ENCODE results near the gene CNTN1.

The CNTN1 gene

GRCh38 chr12:40996091-40996490 is 303.9 kb downstream of the CNTN1 start:
- DNase-seq (ENCODE audit: low read depth, low spot score): no peak
- Histone ChIP-seq H3K27ac (no peak overlapping the region), H3K36me3 (ENCODE audit: insufficient read depth, low read length) (no peaks in the 10 kb centered on the region), H3K9me3 (ENCODE audit: low read depth, low read length) (no peaks in the 10 kb centered on the region), H3K4me3 (no peak overlapping the region), H3K9ac (ENCODE audit: insufficient read length) (no peak overlapping the region)
- TF ChIP-seq EZH2 (IDR thresholded peaks at IDR 0.05): no peak
- TF ChIP-seq POLR2AphosphoS5 (IDR thresholded peaks at IDR 0.05; ENCODE audit: borderline replicate concordance, low read depth, low read length): no peak
- TF ChIP-seq FOXP2 (optimal IDR thresholded peaks at IDR 0.05; ENCODE audit: control extremely low read depth, extremely low read length, insufficient read depth): no peak

GRCh38 chr12:40999210-40999609 is 307.0 kb downstream of the CNTN1 start:
- no peak overlapping the region for H3K9ac ChIP-seq (ENCODE audit: insufficient read length)
- TF ChIP-seq POLR2AphosphoS5 (IDR thresholded peaks at IDR 0.05; ENCODE audit: borderline replicate concordance, low read depth, low read length) (no peak), FOXP2 (optimal IDR thresholded peaks at IDR 0.05; ENCODE audit: control extremely low read depth, extremely low read length, insufficient read depth) (no peak), EZH2 (IDR thresholded peaks at IDR 0.05) (no peak)
- no peak overlapping the region for H3K27ac ChIP-seq
- H3K36me3 ChIP-seq (ENCODE audit: insufficient read depth, low read length): no peaks in the 10 kb centered on the region
- 0 out of 2 replicates have a peak, but pooled peaks cover 3% of the 10 kb centered on the region for H3K9me3 ChIP-seq (ENCODE audit: low read depth, low read length)
- no peak overlapping the region for H3K4me3 ChIP-seq
- DNase-seq (ENCODE audit: low read depth, low spot score): no peak

DNA sequence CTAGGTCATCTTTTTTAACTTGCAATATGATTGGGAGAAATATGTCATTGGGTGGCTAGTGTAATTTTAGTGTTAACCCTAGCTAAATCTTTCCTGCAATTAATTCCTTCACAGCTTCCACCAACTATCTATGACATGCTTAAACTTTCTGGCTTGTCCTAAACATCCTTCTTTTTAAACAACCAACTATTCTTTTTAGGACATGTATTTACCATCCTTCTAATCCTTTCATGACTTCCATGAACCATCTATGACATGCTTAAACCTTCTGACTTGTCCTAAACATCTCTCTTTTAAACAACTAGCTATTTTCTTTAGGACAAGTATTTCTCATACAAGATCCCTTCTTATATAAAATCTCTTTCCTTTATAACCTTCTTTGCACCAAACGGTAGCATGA is 316.2 kb downstream of the CNTN1 start:
- no peak overlapping the region for H3K9ac ChIP-seq (ENCODE audit: insufficient read length)
- no peak overlapping the region for H3K4me3 ChIP-seq
- no peak for TF ChIP-seq EZH2 (IDR thresholded peaks at IDR 0.05)
- DNase-seq (ENCODE audit: low read depth, low spot score): no peak
- no peak overlapping the region for H3K27ac ChIP-seq
- H3K9me3 ChIP-seq (ENCODE audit: low read depth, low read length): peaks cover 15% of the 10 kb centered on the region
- H3K36me3 ChIP-seq (ENCODE audit: insufficient read depth, low read length): no peaks in the 10 kb centered on the region

GRCh38 chr12:41011939-41012338 is 319.7 kb downstream of the CNTN1 start:
- H3K36me3 ChIP-seq (ENCODE audit: insufficient read depth, low read length): no peaks in the 10 kb centered on the region
- H3K9me3 ChIP-seq (ENCODE audit: low read depth, low read length): peaks cover 13% of the 10 kb centered on the region
- no peak for DNase-seq (ENCODE audit: low read depth, low spot score)
- H3K9ac ChIP-seq (ENCODE audit: insufficient read length): no peak overlapping the region
- no peak overlapping the region for H3K4me3 ChIP-seq
- H3K27ac ChIP-seq: no peak overlapping the region
- TF ChIP-seq FOXP2 (optimal IDR thresholded peaks at IDR 0.05; ENCODE audit: control extremely low read depth, extremely low read length, insufficient read depth) (no peak), POLR2AphosphoS5 (IDR thresholded peaks at IDR 0.05; ENCODE audit: borderline replicate concordance, low read depth, low read length) (no peak), EZH2 (IDR thresholded peaks at IDR 0.05) (no peak)

DNA sequence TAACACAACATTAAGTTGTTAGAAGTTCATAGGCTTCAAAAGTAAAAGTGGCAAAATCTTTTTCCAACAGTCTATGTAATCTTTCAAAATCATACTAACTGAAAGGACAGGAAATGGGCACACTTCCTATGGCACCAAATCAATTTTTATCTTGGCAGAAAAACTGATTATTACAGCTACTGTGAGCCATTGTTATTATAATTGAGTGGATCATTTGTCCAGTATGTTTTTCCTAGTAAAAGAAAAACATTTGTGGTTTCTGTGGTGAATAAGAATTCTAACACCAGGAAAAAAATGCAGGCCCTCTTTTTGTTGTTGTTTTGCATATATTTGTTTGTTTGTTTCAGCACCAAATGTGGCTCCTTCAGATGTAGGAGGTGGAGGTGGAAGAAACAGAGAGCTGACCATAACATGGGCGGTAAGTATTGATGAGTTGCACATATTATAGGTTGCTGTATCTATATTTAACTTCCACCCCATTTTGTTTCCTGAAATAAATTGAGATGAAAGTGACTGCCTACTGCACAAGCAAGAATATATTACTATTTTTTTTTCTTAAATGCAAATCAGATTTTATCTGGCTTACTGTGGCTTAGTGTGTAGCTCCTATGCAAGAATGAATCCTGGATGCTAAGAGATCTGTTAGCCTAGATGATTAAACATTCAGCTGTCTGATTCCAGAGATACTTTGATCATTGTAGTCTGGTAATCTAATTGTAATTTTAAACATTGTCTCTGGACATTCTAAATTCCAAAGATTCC is 321.8 kb downstream of the CNTN1 start:
- Histone ChIP-seq H3K4me3 (peak overlapping the region; percentile 25; the same call in 1 of the 2 replicates), H3K9me3 (ENCODE audit: low read depth, low read length) (peaks cover 6% of the 10 kb centered on the region; the same call in 1 of the 2 replicates), H3K27ac (peak overlapping the region; percentile 69), H3K36me3 (ENCODE audit: insufficient read depth, low read length) (no peaks in the 10 kb centered on the region), H3K9ac (ENCODE audit: insufficient read length) (no peak overlapping the region)
- no peak for TF ChIP-seq EZH2 (IDR thresholded peaks at IDR 0.05)
- no peak; the same call in 1 of the 2 replicates for TF ChIP-seq POLR2AphosphoS5 (IDR thresholded peaks at IDR 0.05; ENCODE audit: borderline replicate concordance, low read depth, low read length)
- TF ChIP-seq FOXP2 (optimal IDR thresholded peaks at IDR 0.05; ENCODE audit: control extremely low read depth, extremely low read length, insufficient read depth): no peak
- peak; percentile 55 for DNase-seq (ENCODE audit: low read depth, low spot score)

GRCh38 chr12:41014643-41015020 is 322.4 kb downstream of the CNTN1 start:
- peak overlapping the region; percentile 69; the same call in 1 of the 2 replicates for H3K27ac ChIP-seq
- H3K9ac ChIP-seq (ENCODE audit: insufficient read length): no peak overlapping the region
- H3K36me3 ChIP-seq (ENCODE audit: insufficient read depth, low read length): no peaks in the 10 kb centered on the region
- H3K4me3 ChIP-seq: no peak overlapping the region
- no peak for DNase-seq (ENCODE audit: low read depth, low spot score)
- peaks cover 6% of the 10 kb centered on the region; the same call in 1 of the 2 replicates for H3K9me3 ChIP-seq (ENCODE audit: low read depth, low read length)
- TF ChIP-seq EZH2 (IDR thresholded peaks at IDR 0.05) (no peak), POLR2AphosphoS5 (IDR thresholded peaks at IDR 0.05; ENCODE audit: borderline replicate concordance, low read depth, low read length) (no peak), FOXP2 (optimal IDR thresholded peaks at IDR 0.05; ENCODE audit: control extremely low read depth, extremely low read length, insufficient read depth) (no peak)

GRCh38 chr12:41018010-41018409 is 325.8 kb downstream of the CNTN1 start:
- Histone ChIP-seq H3K36me3 (ENCODE audit: insufficient read depth, low read length) (no peaks in the 10 kb centered on the region), H3K9me3 (ENCODE audit: low read depth, low read length) (no peaks in the 10 kb centered on the region), H3K9ac (ENCODE audit: insufficient read length) (no peak overlapping the region), H3K4me3 (no peak overlapping the region), H3K27ac (no peak overlapping the region)
- DNase-seq (ENCODE audit: low read depth, low spot score): no peak
- TF ChIP-seq EZH2 (IDR thresholded peaks at IDR 0.05): no peak
- no peak for TF ChIP-seq FOXP2 (optimal IDR thresholded peaks at IDR 0.05; ENCODE audit: control extremely low read depth, extremely low read length, insufficient read depth)
- TF ChIP-seq POLR2AphosphoS5 (IDR thresholded peaks at IDR 0.05; ENCODE audit: borderline replicate concordance, low read depth, low read length): no peak

GRCh38 chr12:41019461-41019860 is 327.2 kb downstream of the CNTN1 start:
- Histone ChIP-seq H3K9ac (ENCODE audit: insufficient read length) (no peak overlapping the region), H3K9me3 (ENCODE audit: low read depth, low read length) (no peaks in the 10 kb centered on the region), H3K27ac (no peak overlapping the region), H3K4me3 (no peak overlapping the region), H3K36me3 (ENCODE audit: insufficient read depth, low read length) (no peaks in the 10 kb centered on the region)
- no peak for DNase-seq (ENCODE audit: low read depth, low spot score)
- no peak for TF ChIP-seq FOXP2 (optimal IDR thresholded peaks at IDR 0.05; ENCODE audit: control extremely low read depth, extremely low read length, insufficient read depth)
- no peak for TF ChIP-seq EZH2 (IDR thresholded peaks at IDR 0.05)
- TF ChIP-seq POLR2AphosphoS5 (IDR thresholded peaks at IDR 0.05; ENCODE audit: borderline replicate concordance, low read depth, low read length): no peak

GRCh38 chr12:41023836-41024235 is 331.6 kb downstream of the CNTN1 start:
- no peaks in the 10 kb centered on the region for H3K9me3 ChIP-seq (ENCODE audit: low read depth, low read length)

More at GRCh38 chr12:41023836-41024235, 331.6 kb downstream of the CNTN1 start:
- no peak for DNase-seq (ENCODE audit: low read depth, low spot score)
- no peak for TF ChIP-seq EZH2 (IDR thresholded peaks at IDR 0.05)
- no peak for TF ChIP-seq POLR2AphosphoS5 (IDR thresholded peaks at IDR 0.05; ENCODE audit: borderline replicate concordance, low read depth, low read length)
- no peak for TF ChIP-seq FOXP2 (optimal IDR thresholded peaks at IDR 0.05; ENCODE audit: control extremely low read depth, extremely low read length, insufficient read depth)
- no peak overlapping the region for H3K27ac ChIP-seq
- H3K36me3 ChIP-seq (ENCODE audit: insufficient read depth, low read length): no peaks in the 10 kb centered on the region
- no peak overlapping the region for H3K4me3 ChIP-seq
- no peak overlapping the region for H3K9ac ChIP-seq (ENCODE audit: insufficient read length)

Measured in SK-N-MC (cell line).